NCI-H345 treated with DMSO at 0.1 percent for 48 hours (cell line): ENCODE results near the gene ADI1.
"Not testable (repeated sequence)": the region's sequence is repeated elsewhere in the genome, so short reads cannot be mapped to it uniquely, and the experiment has no call there.

ENCODE experiments used
- DNase-seq: peaks from one replicate; lab custom pipeline; 2025; ENCODE audit not compliant: unreplicated experiment; lab: John Stamatoyannopoulos, UW

The ADI1 gene

DNA sequence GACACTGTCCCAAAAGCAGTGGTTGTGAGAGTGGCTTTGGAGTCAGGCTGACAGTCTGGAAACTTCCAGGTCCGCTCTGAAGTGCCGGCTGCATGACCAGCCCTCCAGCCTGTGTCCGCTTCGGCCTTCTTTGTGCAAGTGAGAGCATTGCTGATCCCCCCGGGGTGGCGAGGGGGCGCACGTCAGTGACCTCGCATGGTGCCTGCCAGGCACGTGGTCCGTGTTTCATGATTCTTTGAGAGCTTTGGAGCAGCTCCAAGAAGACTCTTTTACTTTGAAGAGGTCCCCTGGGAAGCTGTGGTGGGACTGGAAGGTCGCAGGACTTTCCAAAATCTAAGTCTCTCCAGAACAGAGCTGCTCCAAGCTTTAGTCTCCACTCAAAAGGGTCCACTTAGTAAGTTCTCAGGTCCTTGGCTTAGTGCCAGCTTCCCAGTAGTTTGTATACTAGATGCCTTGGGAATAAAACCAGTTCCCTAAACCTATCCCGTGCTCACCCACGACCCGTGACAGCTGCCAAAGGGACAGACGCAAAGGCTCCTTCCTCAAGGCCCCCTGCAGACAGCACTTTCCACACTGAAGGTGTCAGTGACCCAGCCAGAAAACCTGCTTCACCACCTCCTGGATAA, 68.8 kb downstream of the ADI1 start:
- DNase-seq, result no peak

- DNase-seq, result no peak
These were observed 69.4 kb downstream of the ADI1 start for GRCh38 chr2:3449936-3450335.

DNA sequence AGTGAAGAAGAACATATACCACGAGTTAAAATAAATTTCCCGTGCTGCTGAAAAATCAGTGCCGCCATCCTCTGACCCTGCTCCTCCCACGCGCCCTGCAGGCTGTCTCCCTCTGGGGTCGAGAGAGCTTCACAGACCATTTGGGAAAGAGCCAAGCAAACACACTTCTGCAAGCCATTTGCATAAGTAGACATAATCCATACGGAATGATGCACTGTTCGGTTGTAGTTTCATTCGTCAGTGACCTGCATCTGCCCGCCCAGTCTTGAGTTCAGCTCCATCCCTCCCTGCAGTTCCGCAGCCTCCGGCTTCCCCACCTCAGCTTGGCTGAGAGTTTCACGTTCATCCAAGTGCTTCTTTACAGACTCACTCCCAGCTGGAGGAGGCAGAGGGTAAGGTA, 70.2 kb downstream of the ADI1 start:
- peak; percentile 89 for DNase-seq

- not testable (repeated sequence) for DNase-seq
These were observed 70.9 kb downstream of the ADI1 start for GRCh38 chr2:3448441-3448911.

DNA sequence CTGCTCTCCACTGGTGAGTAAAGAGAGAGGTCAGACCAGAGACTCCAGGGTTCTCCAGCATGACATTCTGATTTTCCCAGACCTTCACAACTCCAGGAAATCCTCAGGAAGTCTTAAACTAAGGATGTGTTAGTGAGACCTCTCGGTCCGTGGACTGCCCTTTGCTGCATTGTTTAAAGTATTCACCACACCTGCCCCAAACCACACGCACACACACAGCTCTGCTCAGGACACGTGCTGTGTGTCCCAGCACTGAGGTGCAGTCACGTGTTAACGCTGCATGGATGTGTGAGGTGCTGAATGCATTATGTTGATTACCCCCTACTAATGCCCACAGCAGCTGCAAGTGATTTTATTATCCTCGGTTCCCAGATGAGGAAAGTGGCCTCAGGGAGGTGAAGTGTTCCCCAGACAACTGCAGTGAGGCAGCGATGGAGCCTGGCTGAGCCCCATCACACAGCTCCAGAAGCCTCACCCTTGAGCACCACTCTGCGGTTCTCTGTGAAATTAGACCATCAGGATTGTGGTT, 71.5 kb downstream of the ADI1 start:
- DNase-seq, result peak; percentile 83
